Myocyte (in vitro differentiated cells): ENCODE measurements around the gene TMPRSS13. TPM values are rescaled to one million over a fixed set of nuclear protein-coding genes. Genes with fewer than 3 reads are reported as not detected.
"Not testable (repeated sequence)": the region's sequence is repeated elsewhere in the genome, so short reads cannot be mapped to it uniquely, and the experiment has no call there.

Experiments used
- DNase-seq: peaks from one replicate; pipeline ENCODE4 v3.0.0-alpha.2; 2012; ENCODE audit warnings: low read depth
- total RNA-seq: library from RNA; depleted of rRNA; stranded (reverse); fragments of >200 nt; gene quantifications from 2 replicates; pipeline ENCODE4 v1.2.3, GENCODE V29; 2014

Gene TMPRSS13
- total RNA-seq, 1 donor from 2014 or later, result not detected

DNA sequence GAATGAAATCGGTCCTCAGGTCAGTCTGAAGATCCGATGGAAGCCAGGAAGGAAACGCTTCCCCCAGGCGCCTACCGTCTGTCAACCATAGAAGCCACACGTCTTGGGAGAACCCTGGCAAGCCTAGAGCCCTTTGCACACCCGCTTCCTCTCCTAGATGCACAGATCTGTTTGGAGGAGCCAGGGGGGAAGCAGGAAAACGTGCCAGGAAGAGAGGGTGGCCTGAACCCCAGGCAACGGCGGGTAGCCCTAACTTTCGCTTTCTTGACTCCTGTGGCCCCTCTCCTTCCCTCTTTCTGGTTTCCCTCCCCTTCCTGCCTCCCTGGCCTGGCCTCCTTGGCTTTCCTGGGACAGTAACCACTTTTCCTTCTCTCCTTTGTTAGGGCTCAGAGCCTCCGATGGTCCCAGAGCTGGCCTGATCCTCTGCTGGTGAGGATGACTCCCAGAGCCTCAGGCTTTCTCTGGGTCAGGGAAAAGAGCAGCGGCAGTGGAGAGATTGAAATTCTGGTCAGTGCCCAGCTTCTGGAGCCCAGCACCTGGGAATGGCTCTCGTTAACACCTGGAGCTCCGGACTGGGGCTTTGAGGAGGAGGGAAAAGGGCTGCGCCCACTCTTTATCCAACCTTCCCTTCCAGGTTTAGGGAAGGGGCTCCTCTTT, 54.8 kb downstream of the TMPRSS13 start:
- no peak for DNase-seq

DNA sequence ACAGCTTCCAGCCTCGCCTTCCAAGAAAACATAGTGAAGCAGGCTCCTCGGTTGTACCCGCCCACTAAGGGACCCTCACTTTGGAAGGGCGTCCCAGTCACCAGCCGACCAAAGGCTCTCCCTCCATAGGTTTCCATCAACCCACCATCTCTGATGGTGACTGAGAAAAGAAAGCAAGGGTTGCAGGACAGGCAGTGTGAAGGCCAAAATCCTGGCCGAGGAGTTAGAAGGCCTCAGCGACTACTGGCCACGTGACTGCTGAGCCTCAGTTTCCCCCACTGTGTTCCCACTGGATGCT, 55.4 kb downstream of the TMPRSS13 start:
- no peak for DNase-seq

DNA sequence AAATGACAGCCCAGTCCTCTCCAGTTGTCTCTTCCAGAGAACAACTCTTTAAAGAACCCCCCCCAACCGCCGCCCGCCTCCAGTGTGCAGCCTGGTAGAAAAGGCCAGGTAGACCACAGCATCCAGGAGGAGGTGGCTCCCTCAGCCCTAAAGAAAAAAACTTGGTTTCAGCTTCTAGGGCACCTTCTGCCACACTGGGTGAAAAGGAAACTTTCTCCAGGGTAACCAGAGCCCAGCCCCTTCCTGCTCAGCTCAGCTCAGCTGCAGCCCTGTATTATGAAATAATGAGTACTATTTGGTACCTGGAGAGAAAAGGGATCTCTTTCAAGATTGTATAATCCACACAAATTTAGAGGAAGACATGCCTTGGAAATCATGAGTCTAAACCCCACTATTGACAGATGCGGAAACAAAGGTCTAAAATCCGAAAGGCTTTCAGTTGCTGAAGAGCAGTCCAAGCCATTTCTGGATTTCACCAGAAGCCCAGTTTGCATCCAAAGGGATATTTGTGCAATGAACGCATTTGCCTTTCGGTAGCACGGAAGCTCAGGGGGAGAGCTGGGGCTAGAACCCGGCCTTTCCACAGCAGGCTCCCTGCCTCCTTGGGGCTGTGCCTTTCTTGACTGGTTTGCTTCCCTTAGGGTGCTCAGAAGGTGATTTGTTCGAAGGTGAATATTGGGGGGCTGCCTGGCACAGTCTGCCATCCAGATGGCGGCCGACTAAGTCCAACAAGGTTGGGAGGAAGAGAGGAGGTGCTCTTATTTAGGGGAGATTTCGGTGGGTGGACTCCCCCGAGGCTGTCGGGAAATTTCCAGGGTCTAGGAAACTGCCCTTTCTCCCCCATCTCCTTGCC, 56.0 kb downstream of the TMPRSS13 start:
- no peak for DNase-seq

DNA sequence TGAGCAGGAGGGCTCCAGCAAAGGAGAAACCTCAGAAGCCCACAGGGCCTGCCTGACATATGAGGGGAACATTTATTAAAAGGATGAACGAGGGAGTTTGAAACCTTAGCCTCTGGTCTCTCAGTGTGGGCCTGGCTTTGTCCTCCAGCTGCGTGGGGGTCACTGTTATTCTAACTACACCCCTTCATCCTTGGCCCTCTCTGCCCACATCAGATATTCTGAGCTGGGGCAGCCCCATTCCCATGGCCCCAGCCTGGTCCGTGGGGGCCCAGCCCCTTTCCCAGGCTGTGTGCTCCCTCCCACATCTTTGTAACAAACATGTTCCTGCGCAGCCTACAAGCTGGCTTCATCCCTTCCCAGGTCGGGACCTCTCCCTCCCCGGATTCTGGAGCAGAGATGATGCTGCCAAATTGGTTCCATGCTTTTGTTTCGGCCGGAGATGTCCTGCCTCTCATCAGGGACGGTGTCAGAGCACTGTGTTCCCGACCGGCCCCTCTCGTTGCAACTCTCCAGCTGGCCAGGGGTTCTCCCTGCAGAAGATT, 56.7 kb downstream of the TMPRSS13 start:
- no peak for DNase-seq

DNA sequence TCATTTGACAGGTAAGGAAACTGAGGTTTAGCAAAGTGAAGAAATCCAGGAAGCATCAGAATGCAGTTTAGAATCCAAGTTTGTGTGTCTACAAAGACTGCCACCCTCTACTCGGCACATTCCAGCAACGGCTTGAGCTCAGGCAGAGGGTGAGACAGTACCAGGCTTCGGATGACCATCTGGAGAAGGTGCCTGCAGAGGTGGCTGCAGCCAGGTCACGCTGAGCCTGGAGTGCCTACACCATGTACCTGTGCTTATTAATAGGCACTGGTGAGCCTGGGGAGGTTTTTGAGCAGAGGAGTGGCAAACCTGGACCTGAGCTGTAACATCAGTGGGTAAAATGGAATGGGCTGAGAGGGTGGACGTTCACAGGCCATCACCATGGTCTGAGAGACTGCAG, 57.4 kb downstream of the TMPRSS13 start:
- DNase-seq, result no peak

DNA sequence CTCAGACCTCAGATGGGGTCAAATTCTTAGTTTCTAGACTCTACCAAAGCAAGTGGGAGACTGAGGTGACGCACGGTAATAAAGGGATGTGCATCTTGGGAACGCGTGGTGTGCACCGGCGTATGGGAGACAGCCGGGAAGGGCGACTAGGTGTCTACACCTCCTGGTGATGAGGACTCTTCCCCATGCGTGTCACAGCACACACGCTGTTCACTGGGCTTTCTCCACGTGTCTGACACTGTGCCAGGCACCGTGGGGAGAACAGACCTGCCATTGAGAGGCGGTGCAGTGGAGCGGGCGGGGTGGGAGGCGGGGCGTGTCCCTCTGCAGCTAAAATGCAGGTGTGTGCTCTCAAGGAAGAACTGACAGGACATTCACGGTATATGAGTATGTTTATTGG, 58.0 kb downstream of the TMPRSS13 start:
- no peak for DNase-seq

DNA sequence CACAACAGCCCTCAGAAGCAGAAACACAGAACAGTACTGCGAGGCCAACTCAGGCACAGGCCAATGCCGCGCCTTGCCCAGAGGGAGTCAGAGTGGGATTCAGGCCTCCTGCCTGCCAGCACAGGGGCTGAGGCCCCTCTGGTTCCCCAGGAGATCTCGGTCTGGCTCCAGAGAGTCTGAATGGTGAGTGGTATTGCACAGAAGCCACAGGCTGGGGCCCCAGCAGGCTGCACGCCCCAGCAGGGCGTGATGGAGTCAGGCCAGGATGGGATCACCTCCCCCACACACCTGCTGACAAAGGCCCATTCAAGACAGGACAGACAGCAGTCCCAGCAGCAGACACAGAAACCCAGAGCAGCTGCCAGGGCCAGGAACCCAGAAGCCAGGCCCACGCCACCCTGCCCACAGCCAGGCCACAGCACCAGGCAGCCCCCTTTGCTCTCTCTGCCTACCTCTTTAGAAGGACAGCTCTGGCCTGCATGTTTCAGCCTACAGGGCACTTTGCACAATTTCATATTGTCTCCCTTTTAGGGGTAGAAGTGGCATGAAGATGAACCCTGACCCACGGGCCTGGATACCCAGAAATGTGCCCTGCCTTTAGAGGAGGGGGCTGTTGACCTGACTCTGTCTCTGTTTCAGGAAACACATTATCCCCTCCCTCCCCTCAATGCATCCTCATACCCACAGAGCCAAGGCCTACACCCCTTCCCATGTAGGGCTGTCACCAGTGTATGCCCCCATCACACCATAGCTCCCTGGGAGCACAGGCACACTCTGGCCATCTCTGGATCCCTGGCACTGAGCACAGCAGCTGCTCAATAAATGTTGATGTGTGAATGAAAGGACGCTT, 58.9 kb downstream of the TMPRSS13 start:
- DNase-seq, result peak; percentile 78

DNA sequence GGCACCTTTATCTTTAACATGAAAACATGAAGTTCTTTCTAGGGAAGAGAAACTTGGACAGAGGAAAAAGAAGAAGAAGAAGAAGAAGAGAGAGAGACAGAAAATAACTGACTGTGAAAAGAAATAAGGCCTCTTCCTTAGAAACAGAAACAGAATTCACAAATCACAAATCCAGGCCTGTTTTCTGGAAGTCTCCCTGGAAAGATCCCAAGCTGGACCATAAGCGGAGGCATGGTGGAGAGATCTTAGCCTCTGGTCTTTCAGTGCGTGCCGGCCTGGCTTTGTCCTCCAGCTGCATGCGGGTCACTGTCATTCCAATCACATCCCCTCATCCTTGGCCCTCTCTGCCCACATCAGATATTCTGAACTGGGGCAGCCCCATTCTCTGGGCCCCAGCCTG, 59.6 kb downstream of the TMPRSS13 start:
- DNase-seq, result no peak

DNA sequence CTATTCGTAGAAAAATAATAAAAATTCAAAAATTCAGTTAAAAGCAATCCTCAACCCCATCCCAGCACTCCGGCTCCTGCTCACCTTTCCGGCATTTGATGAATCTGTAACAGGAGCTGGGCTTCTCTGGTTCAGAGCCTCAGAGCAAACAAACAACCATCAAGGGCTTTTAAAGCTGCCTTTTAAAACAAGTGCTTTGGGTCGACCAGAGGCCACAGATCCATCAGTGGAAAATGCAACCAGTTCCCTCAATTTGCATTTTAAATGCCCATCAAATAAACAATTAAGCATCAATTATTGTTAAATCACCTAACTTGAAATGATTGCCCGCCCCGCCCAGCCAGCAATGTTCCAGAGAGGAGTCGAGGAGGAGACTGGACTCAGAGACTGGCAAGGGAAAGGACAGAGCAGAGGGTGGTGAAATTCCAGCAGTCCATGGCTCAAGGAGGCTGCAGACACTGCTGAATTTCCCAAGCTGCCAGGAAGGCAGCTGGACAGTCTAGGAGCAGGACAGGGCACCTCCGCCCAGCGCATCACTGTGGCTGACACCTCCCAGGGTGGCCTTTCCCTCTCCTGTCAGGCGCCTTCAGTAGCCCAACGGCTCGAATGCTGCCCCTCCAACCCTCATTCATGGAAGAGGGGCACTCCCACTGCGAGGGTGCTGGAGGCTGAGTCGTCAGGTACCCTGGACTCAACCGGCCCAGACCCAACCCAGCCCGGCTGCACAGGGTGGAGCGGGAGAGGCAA, 60.2 kb downstream of the TMPRSS13 start:
- no peak for DNase-seq

DNA sequence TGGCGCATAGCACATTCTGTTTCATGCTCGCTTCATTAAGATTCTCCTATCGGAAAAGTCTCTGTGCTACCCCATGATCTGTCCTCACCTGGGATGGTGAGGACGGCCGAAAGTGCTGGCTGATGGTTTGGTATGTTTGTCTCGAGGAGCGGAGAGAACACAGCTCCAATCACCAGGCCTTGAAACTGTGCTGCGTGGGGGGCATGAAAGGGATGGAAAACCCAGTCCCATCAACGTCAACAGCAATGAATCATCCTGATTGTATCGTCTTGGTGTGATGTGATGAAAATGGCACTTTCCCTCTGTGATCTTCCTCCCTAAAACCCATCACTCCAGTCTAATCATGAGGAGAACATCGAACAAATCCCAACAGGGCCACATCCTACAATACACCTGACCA, 61.1 kb downstream of the TMPRSS13 start:
- DNase-seq, result no peak

DNA sequence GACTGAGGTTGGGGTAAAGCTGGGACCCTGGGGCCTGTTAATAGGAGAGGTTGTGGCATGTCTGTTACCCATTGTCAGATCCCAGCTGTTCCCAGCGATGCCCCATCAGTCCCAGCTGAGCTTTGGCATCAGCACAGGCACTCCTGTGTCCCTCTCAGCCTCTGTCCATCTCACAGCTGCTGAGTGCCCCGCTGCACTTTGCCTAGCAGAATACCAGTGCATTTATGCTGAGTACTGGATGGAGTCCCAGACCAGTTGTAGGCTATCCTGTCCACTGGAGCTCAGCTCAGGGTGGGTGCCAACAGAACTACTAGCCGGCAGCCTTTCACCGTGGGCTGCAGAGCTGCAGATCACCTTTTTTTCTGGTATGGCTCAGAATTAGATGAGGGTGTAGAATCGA, 62.7 kb downstream of the TMPRSS13 start:
- no peak for DNase-seq

DNA sequence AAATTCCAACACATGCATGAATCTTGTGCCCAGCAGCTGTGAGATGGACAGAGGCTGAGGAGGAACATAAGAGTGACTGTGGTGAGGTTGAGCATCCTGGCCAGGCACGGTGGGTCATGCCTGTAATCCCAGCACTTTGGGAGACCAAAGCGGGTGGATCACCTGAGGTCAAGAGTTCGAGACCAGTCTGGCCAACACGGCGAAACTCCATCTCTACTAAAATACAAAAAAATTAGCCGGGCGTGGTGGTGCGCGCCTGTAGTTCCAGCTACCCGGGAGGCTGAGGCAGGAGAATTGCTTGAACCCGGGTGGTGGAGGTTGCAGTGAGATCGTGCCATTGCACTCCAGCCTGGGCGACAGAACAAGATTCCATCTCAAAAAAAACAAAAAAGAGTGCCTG, 63.7 kb downstream of the TMPRSS13 start:
- DNase-seq, result not testable (repeated sequence)

DNA sequence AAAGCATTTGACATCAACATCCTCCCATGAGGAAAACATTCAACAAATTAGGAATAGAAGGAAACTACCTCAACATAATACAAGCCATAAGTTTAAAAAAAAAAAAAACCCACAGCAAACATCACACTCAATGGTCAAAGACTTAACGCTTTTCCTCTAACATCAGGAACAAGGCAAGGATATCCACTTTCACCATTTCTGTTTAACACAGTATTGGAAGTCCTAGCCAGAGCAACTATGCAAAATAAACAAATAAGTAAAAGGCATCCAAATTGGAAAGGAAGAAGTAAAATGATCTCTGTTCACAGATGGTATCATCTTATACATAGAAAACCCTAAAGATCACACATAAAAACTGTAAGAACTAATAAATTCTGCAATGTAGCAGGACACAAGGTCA, 65.8 kb downstream of the TMPRSS13 start:
- DNase-seq, result no peak

DNA sequence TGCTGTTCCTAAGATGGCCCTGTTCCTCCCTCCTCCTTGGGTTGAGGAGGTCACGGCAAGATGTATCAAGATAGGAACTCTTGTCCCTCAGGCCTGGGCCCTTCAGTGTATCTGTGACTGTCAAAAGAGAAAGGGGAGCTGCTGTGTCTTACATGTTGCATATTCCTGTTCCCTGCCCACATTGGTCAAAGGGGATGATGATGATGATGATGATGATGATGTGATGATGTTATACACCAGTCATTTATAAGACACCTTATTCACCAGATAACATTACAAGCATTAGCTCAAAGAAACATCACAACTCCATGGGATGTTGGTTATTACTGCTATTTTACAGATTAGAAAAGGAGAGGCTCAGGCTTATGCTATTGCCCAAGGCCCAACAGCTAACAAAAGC, 66.4 kb downstream of the TMPRSS13 start:
- no peak for DNase-seq

DNA sequence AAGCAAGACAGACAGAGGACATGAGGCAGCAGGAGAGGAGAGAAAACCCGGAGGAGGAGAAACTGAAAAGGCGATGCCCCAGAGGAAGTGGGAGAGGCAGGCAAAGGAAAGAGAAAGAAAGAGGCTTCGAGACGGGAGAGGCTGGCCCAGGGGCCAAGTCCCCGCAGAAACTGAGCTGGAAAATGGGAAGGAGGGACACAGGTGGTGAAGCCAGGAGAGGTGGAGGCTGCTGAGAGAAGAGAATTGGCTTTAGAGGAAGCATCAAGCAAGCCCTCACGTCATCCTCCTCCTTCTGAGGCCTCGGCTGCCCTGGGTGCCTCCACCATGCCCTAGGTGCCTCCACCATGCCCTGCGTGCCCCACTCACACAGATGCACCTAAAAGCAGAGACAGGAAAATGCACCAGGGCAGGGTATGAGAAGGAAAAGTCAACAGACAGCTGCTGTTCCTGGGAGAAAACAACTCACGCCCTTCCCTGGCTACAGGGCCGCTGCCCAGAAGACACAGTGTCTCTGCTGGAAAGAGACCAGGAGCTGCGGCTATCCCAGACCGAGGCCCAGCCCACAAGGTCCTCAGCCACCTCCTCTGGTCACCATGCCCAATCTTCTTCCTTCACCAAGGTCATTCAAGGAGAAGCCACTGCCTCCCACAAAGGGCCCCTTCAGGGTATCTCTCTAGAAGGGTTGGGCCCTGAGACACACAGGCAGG, 67.0 kb downstream of the TMPRSS13 start:
- DNase-seq, result peak; percentile 45

DNA sequence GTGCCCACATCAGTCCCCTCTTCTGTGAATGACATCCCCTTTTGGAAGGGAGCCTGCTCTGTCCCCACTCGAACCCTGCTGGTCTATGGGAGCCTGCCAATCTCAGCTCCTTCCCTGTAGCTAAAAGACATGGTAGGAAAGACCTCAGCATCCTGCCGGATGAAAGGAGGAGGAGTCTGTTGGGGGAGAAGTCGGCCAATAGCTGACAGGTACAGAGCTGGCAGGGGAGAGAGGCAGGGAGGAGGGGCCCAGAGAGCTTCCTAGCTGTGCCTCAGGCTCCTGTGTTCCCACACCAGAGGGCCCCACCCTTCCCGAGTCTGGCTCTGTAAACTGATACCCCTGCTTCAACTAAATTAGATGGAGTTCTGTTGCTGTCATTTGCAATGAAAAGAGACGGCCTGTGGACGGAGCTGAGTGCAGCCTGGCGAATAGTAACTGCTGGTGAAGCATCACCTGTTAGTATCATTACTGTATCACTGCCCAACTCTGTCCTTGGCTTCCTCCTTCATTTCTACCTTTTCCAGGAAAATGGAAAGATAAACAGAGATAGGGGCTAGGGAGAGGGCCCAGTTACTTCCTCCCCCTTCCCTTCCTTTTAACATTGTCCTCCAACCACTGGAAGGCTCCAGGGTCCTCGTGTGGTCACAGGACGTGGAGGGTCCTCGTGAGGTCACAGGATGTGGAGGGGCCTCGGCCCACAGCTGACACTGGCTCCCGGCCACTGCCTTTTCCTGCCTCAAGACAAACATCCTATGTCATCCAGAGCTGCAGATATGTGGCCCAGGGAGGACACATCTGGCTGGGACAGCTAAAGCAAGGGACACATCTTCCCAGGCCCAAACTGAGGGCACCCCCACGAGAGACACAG, 67.8 kb downstream of the TMPRSS13 start:
- no peak for DNase-seq

DNA sequence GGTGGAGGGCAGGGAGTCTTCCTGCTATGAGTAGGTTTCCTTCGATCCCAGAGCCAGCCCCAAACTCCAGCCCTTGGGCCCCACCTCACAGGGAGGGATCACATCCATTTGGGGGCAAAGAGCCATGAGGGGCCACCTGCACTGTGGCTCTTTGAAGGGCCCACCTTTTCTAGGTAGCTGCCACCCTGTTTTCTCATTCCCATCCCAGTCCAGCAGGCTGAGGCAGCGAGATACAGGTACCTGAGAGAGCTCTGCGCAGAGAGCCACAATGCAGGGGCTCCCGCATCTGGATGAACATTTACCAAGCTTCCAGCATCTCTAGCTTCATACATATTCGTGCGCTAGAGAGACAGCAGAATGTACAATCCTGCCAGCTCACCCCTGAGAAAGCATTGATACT, 69.1 kb downstream of the TMPRSS13 start:
- DNase-seq, result no peak

DNA sequence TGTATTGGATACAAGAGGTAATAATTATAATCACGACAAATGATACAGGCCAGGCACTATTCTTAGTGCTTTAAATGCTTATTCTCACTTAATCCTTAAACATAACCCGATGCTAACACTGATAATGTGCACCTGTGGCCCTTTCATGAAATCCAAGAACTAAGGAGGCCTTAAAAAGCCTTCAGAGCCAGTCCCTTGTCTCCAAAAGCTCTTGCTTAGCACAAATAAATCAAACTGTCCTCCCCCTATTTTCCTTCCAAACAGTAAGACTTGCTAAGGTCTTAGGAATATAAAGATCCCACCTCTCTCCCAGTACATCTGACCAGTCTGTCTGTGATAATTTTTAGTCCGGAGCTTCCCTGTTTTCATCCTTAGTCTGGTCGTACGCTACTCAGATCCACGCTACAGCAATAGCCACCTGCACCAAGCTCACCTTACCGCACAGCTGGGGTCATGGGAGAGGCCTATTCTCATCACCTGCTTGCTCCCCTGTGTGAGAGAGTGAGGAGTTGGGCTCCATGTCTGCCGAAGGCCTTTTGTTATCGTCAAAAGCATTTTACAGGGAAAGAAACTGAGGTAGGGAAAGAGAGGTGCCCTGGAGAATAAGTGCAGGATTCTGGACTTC, 69.6 kb downstream of the TMPRSS13 start:
- DNase-seq, result no peak

DNA sequence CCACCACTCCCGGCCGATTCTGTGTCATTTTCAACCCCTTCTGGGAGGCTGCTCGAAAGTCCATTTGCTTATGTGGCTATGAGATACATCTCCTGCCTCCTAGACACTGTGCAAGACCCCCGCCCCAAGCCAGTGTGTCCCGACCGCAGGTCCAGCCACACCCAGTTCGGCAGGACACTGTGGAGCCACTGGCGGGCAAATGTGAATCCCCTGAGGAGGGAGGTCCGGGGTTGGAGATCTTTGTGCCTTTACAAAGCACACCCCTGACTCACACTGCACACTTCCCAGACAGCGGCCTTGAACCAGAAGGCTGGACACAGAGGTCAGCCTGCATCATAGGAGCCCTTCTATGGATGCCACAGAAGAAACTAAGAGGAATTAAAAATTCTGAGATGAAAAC, 70.1 kb downstream of the TMPRSS13 start:
- no peak for DNase-seq
